HG03064 (cell line): ENCODE measurements around the gene UBAP1L.
"Not testable (repeated sequence)": the region's sequence is repeated elsewhere in the genome, so short reads cannot be mapped to it uniquely, and the experiment has no call there.

Source experiments
- ATAC-seq: cut with Tn5 transposase; IDR thresholded peaks from one replicate; pipeline ENCODE4 v1.9.1; 2021; ENCODE audit warnings: low read depth; ENCODE audit not compliant: unreplicated experiment

The UBAP1L gene

GRCh38 chr15:65085207-65085753, 29.7 kb downstream of the UBAP1L start:
- no peak for ATAC-seq

- ATAC-seq = no peak
Measured at GRCh38 chr15:65084500-65085206, 30.3 kb downstream of the UBAP1L start.

GRCh38 chr15:65083262-65083701, 31.7 kb downstream of the UBAP1L start:
- no peak for ATAC-seq

- ATAC-seq = no peak
Measured at GRCh38 chr15:65082303-65082953, 32.6 kb downstream of the UBAP1L start.

GRCh38 chr15:65081758-65082157, 33.2 kb downstream of the UBAP1L start:
- ATAC-seq = no peak

GRCh38 chr15:65081270-65081669, 33.7 kb downstream of the UBAP1L start:
- ATAC-seq = no peak

GRCh38 chr15:65079580-65079979, 35.4 kb downstream of the UBAP1L start:
- ATAC-seq = no peak

GRCh38 chr15:65077981-65078352, 37.0 kb downstream of the UBAP1L start:
- no peak for ATAC-seq

- no peak for ATAC-seq
Measured at GRCh38 chr15:65077291-65077980, 37.6 kb downstream of the UBAP1L start.

- ATAC-seq = no peak
Measured at GRCh38 chr15:65076486-65077290, 38.3 kb downstream of the UBAP1L start, which contains the start of gene KBTBD13. Gene KBTBD13 (plus strand): TSS chr15:65076746. CDS start chr15:65076816, 70 bp downstream.

- ATAC-seq = not testable (repeated sequence)
Measured at GRCh38 chr15:65075607-65076395, 39.2 kb downstream of the UBAP1L start.

- not testable (repeated sequence) for ATAC-seq
Measured at GRCh38 chr15:65074946-65075345, 40.1 kb downstream of the UBAP1L start.

- ATAC-seq = no peak
Measured at GRCh38 chr15:65072617-65073016, 42.4 kb downstream of the UBAP1L start.

GRCh38 chr15:65072027-65072426, 43.0 kb downstream of the UBAP1L start:
- ATAC-seq = no peak

- no peak for ATAC-seq
Measured at GRCh38 chr15:65071381-65071811, 43.6 kb downstream of the UBAP1L start.

GRCh38 chr15:65069779-65070546, 45.0 kb downstream of the UBAP1L start:
- no peak for ATAC-seq

GRCh38 chr15:65069179-65069578, 45.8 kb downstream of the UBAP1L start:
- no peak for ATAC-seq

GRCh38 chr15:65068403-65068788, 46.6 kb downstream of the UBAP1L start:
- ATAC-seq = no peak
